Loucy (cell line): ENCODE results near the gene FAM83B.
"Not testable (repeated sequence)": the region's sequence is repeated elsewhere in the genome, so short reads cannot be mapped to it uniquely, and the experiment has no call there.

ENCODE experiments used
- CTCF ChIP-seq: fragments of 200-600 bp; sonication (generic); conservative IDR thresholded peaks from 2 replicates; pipeline ENCODE4 v1.5.1; 2014; ENCODE audit warnings: mild to moderate bottlenecking, antibody characterized with exemption, low read length
- EZH2phosphoT487 ChIP-seq: fragments of 200-600 bp; IDR thresholded peaks from 2 replicates; pipeline ENCODE4 v1.6.1; 2018; ENCODE audit warnings: antibody characterized with exemption, mild to moderate bottlenecking, moderate library complexity, borderline replicate concordance

- TF ChIP-seq CTCF, EZH2phosphoT487: not testable (repeated sequence)
Measured at GRCh38 chr6:54881891-54882290, 35.3 kb downstream of the FAM83B start.
